Tongue (tissue), 2 donors: Measurements from ENCODE around the gene FNIP2. TPM values are rescaled to one million over a fixed set of nuclear protein-coding genes. Genes with fewer than 3 reads are reported as not detected.
"Not testable (repeated sequence)": the region's sequence is repeated elsewhere in the genome, so short reads cannot be mapped to it uniquely, and the experiment has no call there.

Experiments used
- DNase-seq: peaks from one replicate; pipeline ENCODE4 v3.0.0-alpha.2; 2015
- total RNA-seq: library from RNA; depleted of rRNA; stranded (reverse); fragments of >200 nt; gene quantifications from one replicate; pipeline ENCODE4 v1.2.3, GENCODE V29; 2014

FNIP2 gene
- total RNA-seq, 1 donor from 2014 or later = 53.5 TPM

GRCh38 chr4:158793430-158793829, 24.6 kb downstream of the FNIP2 start:
- DNase-seq = not testable (repeated sequence)

- no peak for DNase-seq
These were observed 27.7 kb downstream of the FNIP2 start for GRCh38 chr4:158796370-158797140.

DNA sequence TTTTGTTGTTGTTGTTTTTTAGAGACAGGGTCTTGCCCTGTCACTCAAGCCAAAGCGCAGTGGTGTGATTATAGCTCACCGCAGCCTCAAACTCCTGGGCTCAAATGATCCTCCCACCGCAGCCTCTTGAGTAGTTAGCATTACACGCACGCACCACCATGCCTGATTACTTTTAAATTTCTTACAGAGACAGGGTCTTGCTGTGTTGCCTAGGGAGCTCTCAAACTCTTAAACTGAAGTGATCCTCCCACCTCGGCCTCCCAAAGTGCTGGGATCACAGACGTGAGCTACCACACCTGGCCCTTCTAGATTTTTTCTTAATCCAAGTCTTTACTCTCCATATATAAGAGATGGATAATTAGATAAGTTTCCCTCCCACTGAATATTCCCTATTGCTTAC, 29.2 kb downstream of the FNIP2 start:
- DNase-seq = no peak

- DNase-seq = no peak
These were observed 30.4 kb downstream of the FNIP2 start for GRCh38 chr4:158799013-158799770.

DNA sequence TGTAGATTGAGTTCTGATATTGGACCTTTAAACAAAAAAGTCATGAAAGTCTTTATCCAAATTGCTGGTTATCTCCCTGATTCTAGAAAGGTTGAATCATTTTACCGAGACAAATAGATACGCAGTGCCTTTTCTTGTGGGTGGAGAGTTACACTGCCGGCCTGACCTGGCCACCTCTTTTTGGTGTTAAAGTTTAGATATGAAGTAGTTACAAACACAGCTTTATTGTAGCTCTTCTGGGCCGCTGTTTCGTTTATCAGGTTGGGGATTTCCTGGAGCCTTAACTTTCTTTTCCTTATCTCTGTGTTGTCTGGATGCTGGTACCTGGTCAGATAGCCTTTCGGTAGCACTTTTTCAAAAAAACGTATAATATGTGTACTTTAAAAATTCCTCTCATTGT, 31.0 kb downstream of the FNIP2 start:
- DNase-seq = no peak

DNA sequence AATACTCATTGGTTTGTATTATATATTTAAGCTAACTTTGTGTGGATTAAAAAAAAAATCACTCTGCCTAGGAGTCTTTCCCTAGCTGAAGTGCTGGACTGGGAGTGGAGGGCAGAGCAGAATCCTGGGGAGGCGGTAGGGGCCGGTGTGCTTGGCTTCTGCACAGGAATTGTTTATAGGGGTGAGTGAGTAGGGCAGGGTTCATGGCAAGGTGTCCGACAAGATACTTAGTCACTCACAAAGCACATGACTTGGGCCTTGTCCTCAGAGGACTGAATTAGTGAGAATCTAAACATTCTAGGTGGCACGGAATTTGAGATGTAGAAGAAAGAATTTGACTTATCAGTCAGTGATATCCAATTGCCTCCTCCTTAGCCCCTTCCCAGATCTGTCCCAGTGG, 32.2 kb downstream of the FNIP2 start:
- DNase-seq = no peak

DNA sequence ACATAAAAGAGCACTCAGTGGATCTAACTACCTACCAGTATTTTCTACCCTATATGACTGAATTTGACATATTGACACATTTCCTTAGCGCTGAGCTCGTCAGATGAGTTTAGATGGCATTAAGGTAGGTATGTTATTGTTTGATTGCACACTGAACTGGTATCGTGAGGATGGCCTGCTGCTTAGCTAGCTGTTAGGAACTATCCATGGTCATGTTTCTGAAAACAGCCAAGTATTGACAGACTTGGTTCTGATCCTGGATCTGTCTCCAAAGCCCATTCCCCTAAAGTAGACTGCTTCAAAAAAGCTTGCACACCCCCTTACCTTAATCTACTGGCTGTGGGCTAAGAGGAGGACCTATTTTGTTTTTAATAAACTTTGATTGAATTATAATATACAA, 32.9 kb downstream of the FNIP2 start:
- DNase-seq = no peak

DNA sequence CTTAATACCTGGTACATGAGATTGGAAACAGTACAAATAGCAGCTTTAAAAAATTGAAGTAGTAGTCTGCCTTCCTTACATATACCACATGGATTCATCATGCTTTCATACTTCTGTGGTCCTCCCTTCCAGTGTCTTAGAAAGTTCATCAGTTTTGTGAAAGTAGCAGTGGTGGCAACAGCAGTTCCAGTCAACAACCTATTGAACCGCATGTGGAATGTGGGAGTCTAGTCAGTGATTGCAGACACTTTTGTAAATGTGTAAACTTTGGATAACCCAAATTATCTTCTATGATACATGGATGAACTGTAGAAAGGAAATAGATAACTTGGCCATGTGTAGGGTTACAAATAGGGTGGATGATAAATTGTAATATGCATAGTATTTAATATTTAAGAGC, 34.1 kb downstream of the FNIP2 start:
- DNase-seq = no peak

GRCh38 chr4:158805635-158806471, 37.0 kb downstream of the FNIP2 start:
- no peak for DNase-seq

DNA sequence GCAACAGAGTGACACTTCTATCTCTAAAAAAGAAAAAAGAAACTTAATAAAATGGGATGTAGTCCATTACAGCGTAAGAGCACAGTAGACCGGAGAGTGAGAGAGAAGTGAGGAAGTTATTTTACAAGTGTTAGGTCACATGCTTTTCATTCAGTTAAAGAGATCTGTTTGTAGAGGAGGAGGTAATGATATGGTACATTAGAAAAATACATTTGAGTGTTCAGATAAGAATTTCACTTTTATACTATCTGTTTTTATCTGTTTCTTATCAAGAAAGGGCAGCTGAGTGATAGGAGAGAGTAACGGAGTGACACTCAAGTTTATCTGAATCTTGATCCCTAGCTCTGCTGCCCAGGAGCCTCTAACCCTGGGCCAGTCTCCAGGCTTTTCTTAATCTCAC, 38.9 kb downstream of the FNIP2 start:
- DNase-seq = no peak

DNA sequence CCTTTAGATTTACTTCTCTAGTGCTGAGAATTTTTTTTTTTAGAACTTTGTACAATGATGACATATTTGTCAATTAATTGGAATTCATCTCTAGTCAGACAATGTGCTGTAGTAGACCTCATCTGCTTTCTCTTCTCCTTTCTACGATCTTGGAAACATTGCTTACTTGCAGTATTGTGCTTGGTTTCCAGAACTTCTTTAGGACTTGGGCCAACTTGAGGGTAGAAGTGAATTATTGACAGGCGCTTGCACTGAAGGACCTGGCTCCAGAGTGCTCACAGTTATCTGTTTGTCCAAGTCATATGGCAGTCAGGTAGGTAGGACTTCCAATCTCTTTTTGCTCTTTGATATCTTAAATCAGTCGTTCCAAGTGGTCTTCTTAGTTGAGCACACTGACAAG, 39.6 kb downstream of the FNIP2 start:
- no peak for DNase-seq

GRCh38 chr4:158809208-158809607, 40.4 kb downstream of the FNIP2 start:
- not testable (repeated sequence) for DNase-seq

DNA sequence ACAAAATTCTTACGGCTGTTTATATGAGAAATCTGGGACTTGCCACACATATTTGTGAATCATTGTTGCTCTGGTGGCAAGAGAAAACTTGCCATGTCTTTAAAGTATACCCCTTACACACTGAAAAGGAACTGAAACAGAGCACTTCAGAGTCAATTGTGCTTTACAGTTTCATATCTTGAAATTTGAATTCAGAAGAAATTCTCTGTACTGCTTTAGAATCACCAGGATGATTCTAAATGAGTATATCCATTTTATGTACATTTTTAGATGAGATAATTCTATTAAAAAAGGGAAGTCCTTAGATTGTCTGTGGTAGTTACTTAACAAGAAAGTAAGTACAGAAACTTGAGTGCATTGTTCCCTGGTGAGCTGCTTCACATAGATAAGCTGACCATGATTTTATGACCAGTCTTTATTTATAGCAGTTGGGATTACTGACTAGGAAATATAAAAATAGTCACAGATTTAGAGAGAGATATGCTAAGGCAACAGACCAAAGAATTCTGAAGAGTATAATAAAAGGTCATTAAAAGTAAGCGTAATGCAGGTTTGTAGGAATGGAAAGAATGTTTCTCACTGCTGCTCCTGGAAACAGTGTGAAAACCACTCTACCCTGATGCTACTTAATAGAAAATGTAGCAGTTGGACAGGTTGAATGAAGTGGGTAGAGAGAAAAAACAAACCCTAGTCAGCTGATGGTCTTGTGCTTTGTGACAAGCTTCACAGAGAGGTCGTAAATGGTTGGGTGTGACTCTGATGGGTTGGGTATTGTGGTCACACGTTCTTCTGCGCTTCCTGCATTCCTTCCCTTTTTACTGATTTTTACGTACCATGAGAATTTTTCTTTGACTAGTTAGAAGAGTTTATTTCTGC, 41.0 kb downstream of the FNIP2 start:
- no peak for DNase-seq

- no peak for DNase-seq
These were observed 41.8 kb downstream of the FNIP2 start for GRCh38 chr4:158810487-158811215.

DNA sequence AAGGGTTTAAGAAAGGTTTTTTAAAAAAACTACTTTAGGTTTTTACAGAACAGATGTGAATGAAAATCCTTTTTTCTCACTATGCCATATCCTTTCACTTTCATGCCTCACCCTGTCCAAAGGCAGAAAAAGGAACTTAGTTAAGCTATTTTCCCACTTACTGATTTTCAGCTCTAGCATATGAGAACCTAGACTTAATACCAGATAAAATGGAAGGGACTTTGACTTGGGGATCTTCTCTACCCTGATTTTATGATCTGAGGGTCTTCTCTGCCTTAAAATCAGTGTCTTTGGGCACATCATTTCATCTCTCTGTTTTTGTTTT, 42.4 kb downstream of the FNIP2 start:
- no peak for DNase-seq

GRCh38 chr4:158811704-158812103, 42.9 kb downstream of the FNIP2 start:
- DNase-seq = peak; percentile 26

DNA sequence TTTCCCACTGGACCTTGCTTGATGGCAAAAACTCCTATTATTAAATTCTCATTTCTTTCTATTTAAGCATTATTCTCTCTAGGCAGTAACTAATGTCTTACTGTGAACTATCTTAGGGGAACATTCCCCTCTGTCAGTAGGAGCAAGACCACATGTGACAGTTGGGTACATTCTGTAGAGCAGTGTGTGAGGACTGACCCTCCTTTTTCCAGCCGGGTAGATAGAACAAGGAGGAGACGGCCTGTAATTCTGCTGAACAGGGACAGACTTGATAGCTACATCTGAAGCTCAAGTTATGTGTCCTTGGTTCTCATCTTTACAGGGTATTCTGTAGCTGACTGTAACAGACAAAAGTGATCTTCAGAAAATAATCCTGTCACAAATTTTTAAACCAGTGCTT, 43.3 kb downstream of the FNIP2 start:
- no peak for DNase-seq

- no peak for DNase-seq
These were observed 43.7 kb downstream of the FNIP2 start for GRCh38 chr4:158812543-158812942.

- no peak for DNase-seq
These were observed 44.3 kb downstream of the FNIP2 start for GRCh38 chr4:158813113-158813512.

- no peak for DNase-seq
These were observed 45.4 kb downstream of the FNIP2 start for GRCh38 chr4:158814207-158814606.

- no peak for DNase-seq
These were observed 46.0 kb downstream of the FNIP2 start for GRCh38 chr4:158814636-158815330.
